Ecto neural progenitor cell (in vitro differentiated cells): Measurements from ENCODE around the gene NR6A1.
A peak's percentile ranks its signal among the peaks of the same experiment; 100 is the strongest.

ENCODE experiments used
- DNase-seq: peaks from one replicate; pipeline ENCODE4 v3.0.0-alpha.2; 2018; ENCODE audit warnings: low spot score

Gene NR6A1

DNA sequence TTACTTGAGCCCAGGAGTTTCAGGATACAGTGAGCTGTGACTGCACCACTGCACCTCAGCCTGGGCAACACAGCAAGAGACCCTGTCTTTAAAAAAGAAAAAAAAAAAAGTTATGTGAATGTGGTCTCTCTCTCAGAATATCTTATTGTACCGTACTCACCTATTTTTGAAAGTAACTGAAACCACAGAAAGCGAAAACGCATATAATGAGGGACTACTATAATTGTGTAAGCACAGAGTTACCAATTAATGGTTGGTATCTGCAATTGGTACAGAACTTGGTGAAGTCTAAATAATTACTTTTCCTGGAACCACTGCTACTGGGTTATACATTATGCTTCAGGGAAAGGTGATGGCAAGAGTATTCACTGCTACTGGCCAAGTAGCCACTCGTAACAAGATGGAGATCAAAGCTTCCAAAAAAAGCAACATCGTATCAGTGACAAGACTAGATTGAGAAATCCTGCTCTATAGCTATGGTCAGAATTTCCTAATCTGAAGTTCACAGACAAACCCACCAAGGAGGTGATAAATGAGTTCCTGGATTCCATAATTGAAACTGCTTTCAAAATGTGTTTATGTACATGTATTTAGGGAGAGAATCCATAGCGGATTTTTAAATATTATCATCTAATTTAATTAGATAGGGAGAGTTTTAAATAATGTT lies 82.7 kb downstream of the NR6A1 start:
- DNase-seq: no peak

DNA sequence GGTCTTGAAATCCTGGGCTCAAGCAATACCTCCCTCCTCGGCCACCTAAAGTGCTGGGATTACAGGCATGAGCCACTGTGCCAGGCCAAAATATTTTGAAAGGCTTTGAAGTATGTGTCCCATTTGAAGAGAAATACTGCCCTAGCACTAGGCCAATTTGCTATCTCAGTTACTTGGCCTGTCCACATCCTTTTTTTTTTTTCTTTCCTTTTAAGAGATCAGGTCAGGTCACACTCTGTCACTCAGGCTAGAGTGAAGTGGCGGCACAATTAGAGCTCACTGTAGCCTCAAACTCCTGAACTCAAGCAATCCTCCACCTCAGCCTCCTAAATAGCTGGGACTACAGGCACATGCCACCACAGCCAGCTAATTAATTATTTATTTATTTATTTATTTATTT lies 84.2 kb downstream of the NR6A1 start:
- no peak for DNase-seq

DNA sequence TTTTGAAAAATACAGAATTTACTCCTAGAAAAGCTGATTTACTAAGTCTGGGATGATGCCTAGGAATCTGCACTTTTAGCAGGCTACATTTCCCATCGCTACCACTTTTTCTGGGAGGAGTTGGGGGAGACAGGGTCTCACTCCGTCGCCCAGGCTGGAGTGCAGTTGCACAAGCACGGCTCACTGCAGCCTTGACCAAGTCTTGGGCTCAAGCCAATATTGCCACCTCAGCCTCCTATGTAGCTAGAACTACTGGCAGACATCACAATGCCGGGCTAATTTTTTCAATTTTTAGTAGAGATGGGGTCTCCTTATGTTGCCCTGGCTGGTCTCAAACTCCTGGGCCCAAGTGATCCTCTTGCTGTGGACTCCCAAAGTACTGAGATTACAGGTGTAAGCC lies 85.9 kb downstream of the NR6A1 start:
- no peak for DNase-seq

DNA sequence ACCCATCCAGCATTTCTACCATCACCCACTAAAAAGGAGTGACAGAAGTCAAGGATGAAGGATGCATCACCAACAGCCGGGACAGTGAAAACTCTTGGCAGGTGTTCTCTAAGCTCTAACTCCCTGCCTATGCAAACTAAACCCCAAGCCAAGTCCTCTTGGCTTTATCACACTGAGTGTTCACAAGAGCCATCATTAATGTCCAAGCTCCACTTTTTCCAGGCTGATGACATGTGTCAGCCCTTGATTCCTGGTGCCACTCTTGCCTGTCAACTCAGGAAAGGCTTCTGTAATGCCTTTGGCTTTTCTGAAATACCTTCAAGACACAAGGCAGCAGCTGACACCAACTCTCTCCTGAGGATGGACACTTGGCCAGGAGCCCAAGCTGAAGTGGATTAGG lies 86.9 kb downstream of the NR6A1 start:
- DNase-seq: no peak

DNA sequence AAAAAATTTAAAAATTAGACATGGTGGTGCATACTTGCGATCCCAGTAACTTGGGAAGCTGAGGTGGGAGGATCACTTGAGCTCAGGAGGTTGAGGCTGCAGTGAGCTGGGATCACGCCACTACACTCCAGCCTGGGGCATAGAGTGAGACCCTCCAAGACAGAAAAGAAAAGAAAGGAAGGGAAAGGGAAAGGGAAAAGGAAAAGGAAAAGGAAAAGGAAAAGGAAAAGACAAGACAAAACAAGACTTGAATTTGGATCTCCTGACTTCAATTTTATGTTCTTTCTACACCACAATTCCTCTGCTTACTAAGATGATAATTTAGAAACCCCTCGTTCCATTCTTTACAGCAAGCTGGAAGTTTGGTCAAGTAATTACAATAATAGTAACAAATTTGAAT lies 88.1 kb downstream of the NR6A1 start:
- no peak for DNase-seq

DNA sequence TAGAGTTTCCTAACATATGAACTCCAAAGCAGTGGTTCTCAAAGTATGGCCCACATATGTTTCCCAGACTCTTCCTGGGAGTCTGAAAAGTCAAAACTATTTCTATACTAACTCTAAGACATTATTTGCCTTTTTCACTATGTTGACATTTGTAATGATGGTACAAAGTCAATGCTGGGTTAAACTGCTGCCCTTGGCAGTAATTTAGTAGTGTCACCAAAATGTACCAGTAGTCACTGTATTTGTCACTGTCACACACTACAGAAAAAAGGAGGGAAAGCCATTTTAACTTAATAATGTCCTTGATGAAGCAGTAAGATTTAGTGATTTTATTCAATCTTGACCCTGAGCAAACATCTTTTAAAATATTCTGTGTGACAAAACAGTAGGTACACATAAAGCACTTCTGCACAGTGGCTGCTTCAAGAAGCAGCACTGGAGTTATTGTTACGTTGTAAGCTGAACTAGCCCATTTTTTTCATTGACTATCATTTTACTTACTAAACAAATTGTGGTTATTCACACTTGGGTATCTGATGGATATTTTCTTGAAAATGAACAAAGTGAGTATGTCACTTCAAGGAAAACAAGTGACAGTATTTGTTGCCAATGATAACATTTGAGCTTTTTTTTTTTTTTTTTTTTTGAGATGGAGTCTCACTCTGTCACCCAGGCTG lies 90.3 kb downstream of the NR6A1 start:
- no peak for DNase-seq

DNA sequence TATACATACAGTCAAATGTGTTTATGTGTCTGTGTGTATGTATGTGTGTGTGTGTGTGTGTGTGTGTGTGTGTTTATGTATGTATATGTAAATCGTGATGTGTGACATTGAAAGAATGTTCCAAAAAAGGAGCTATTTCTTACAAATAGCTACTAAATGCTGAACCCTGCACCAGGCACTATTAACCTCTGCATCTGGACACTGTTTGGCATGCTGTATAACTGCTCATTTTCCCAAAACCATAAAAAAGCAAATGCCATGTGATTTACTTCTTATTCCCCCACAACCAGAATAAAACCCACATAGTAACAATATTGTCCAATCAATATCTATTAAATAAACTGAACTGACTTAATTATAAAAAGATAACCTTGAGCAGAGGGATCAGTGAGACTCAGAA lies 91.1 kb downstream of the NR6A1 start:
- DNase-seq: no peak

DNA sequence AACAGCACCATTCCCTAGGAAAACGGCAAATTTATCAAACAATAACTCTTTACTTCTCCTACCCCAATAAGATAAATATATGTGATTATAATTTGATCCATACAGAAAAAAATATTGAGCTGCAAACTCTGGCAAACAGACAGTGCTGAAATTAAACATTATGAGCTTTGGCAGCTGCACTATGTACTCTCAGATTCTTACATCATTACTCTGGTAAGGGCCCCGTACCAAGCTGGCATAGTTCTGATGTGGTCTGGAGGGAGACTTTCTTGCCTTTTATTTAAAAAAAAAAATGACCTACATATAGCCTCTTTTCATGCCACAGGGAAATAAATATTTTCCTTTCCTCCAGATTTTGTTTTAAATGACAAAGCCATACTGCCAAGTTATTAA lies 95.0 kb downstream of the NR6A1 start:
- no peak for DNase-seq

DNA sequence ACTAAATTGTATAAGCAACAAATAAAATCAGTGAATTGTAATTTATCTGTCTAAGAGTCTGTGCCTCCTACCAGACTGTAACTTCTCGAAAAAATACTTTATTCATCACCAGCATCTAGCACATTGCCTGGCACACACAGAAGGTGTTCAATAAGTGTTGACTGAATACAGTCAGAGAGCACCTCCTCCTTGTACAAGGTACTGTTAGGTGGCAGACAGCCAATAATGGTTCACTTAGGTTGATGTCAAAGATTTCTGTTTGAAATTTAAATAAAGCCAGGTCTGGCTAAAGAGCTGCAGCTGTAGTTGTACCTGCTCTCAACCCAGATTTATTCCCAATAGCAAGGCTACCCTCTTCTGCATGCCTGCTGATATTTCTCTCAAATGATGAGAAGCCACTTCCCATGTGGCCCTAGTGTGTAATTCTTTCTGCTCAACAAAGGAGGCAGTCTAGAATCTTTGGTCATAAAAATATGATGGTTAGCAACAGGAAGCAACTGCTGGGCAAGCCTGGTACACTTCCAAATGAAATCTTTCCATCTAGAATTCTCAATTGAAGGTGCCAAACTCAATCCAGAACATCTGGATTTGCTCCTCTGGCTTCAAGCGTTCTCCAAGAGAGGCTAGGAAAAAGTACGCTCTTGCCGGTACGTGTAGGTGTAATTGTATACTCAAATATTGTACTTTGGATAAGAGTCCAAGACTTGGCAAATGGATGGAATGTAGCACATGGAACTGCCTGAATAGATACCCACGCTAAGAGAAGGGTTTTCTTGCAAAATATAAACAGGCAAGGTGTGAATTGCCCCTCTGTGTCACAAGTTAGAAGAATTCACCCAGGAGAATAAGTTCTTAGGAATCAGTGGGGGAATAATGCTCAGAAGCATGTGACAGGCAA lies 95.6 kb downstream of the NR6A1 start:
- no peak for DNase-seq

DNA sequence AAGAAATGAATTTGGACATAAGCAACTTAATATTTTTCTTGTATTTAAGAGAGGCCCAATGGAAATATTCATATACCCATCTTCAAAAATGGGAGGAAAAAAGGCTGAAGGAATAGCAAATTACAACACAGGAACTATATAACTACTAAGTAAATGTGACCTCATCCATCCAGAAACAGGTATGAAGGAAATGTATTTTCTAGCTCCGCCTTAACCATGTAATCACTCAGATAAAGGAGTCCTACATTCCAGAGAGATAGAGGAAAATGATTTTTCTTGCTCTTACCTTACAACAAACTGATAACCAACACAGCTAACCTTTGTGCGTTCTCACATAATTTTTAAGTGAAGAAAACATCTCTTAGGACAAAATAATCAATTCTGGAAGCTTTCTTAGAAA lies 96.5 kb downstream of the NR6A1 start:
- no peak for DNase-seq

DNA sequence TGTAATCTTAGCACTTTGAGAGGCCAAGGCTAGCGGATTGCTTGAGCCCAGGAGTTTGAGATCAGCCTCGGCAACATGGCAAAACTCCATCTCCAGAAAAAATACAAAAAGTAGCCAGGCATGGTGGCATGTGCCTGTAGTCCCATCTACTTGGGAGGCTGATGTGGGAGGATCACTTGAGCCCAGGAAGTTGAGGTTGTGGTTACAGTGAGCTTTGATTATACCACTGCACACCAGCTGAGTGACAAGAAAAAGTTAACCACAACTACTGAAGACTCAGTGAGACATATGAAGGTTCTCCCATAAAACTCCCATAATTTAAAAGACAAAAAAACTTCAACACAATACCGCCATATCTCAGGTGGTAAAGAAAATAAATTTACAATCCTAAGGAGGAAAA lies 98.0 kb downstream of the NR6A1 start:
- DNase-seq: no peak

DNA sequence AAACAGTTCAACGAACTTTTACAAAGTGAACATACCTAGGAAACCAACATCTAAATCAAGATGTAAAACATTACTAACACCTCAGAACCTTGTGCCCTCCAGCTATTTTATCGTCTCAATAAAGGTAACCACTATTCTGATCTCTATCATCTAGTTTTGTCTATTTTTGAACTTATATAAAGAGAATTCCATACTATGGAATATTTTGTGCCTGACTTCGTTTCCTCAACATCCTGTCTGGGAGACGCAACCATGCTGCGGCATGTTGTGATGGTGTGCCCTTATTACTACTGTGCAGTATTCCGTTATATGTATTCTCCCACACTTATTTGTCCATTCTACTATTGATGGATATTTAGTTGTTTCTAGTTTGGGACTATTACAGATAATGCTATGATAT lies 99.2 kb downstream of the NR6A1 start:
- no peak for DNase-seq

DNA sequence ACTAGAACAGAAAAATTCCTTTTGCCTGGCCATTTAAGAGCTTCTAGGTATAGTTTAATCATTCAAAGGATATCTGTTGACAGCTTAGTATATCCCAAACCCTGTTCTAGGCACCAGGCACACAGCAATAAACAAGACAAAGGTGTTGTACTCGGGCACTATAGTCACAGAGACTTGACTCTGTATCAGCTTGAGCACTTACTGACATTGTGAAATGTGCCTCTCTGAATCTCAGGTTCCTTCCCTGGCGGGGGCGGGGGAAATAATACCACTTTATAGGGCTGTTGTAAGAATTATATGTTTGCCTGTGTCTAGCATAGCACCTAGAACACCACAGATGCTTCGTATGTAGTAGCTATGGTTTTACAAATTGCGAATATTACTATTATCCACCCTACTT lies 104.5 kb downstream of the NR6A1 start:
- DNase-seq: no peak

DNA sequence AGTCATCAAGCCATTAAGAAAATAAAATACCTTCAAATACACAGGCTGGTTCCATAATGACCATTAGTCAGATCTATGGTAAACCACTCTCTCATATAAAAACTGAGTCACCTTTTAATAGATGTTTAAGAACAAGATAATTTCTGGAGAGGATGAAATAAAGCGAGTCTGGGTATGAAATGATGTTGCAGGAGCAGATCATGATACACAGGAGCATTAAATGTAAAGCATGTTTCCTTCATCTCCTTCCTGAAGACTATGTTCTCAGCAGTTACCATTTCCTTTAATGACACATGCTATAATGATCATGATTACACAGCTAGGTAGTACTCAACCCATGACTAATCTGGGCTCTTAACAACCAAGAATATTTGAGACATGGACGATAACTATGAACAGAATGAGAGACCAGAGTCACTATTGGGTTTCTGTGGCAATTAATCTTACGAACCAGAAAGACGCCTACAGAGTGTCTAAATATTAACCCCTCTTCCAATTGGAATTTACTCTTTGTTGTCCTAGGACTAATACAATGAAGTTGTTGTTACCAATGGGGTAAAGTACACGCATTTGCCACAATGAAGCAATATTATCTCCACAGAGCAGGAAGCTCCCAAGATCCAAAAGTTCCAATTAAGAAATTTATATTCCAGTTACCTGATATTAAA lies 105.6 kb downstream of the NR6A1 start:
- DNase-seq: no peak

DNA sequence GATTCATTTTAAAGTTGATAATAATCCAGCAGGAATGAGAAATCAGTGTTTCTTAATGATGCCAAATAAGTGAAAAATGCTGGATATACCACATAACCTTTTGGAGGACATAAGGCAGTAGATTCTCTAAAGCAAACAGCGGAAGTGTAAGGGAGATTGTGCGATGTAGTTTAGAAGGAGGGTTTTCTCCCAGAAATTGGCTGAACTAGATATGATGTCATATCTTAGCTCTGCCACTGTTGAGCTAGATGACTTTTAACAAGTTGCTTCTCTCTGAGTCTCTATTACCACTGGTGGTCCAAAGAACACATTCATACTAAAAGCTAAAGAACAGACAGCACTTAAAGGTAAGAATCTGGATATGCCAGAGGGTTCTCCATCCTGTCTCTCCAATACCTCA lies 107.0 kb downstream of the NR6A1 start:
- DNase-seq: no peak

DNA sequence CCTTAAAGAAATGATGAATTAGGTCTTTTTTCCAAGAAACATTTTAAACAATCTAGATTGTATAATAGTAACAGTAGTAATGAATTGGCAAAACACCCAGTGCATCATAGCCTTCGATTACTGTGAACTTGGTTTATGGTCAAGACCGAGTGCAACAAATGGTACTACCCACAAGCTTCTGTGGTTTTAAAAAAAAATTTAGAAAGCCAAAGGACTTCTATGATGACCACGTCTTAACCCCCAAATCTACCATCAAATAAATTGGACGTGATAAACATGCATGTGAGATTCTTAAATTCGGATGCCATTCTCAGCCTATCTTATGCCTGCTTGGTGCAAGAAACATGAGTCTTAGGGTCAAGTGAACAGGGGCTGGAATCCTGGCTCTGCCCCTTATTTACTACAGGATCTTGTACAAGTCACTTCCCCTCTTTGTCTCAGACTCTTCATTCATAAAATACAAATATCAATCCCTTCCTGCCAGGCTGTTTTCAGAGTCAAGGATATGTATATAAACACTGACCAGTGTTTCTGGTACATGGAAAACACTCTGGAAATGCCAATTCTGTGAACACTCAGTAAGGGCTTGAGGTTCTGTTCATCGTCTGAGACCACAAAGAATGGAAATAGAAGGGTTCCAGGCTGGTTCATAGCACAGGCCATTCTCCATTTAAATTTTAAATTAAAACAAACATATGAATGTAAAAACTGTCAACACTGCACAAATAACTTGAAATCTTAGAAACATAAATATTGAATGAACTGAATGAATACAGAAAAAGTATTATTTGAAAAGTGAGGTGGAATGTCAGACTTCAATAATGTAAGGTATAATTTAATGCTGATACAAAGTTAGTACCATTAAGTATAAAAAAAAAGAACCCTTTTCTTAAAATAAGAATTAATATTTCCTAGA lies 107.8 kb downstream of the NR6A1 start:
- DNase-seq: no peak

DNA sequence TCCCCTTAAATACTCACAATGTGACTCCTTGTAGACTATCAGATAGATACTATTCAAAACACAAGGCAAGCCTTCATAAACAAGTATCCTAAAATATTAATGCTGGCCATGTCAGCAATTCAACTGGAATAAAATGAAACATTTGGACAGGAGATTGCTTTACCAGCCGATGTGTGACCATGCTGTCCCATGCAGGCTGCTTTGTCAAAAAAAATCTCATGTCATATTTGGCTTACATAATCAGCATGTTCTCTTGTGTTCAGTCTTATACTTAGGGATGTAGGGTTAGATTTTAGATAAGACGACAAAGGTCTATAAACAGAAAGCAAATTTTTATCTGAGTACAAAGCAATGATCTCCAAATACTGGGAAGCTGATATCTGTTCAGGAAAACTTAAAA lies 108.5 kb downstream of the NR6A1 start:
- DNase-seq: no peak

DNA sequence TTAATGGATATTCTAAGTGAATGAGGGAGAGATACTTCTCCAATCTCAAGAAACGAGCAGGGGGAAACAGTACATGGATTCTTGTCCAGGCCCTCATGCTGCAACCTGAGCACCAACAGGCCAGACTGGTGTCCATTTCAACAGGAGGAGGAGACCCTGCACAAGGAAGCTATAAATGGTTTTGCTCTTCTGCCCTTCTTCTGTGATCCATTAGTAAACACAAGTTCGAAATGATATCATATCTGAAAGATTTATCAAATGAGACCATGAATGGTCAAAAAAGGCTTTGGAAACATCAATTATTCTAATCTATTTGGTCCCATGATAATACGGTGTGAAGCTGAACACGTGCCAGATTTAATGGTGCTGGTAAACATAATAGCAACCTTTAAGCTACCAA lies 109.8 kb downstream of the NR6A1 start:
- DNase-seq: no peak

DNA sequence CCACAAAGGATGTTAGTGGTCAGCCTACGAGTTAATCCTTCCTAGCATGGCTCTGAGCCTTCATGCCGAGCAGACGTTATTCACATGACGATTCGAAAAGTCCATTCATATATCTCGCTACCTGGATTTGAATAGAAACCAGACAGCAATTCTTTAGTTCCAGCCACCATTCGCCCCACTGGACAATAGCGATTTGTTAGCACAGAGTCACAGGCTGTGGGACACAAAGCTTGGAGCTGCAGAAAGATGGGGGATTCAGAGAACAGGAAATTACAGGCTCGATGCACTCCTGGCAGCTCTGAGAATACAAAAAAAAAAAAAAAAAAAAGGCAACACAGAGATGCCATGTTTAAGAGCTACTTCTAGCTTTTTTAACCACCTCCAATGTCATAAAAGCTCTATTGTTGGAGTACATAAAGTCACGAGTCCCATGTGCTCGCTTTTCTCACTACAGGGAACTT lies 110.7 kb downstream of the NR6A1 start:
- DNase-seq: peak; percentile 63

DNA sequence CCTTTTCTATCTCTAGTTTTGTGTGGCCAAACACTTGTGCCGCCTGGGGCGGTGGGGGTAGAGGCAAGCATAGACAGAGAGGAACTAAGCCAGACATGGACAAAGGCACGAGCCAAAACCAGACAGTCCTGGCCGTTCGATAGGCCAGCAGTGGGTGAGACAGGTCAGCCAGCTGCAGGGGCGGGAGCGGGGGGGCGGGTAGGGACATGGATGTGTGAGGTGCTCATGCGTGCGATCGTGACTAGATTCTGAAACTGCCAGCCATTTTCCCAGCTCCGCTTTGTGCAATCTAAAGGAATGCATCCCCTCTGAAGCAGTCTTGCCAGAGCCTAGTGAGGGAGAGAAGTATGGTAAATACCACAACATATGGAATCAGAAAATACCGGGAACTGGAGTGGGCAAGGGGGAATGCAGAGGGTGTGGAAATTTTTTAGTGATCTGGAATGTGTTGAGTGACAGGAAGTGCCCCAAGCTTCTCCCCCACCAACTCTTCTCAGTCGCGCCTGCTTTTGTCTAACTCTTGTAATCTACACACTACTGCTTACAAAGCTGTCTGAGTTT lies 111.9 kb downstream of the NR6A1 start:
- peak; percentile 88 for DNase-seq
